HL-60 (cell line): ENCODE results near the gene PRR14L.
"Not testable (repeated sequence)": the region's sequence is repeated elsewhere in the genome, so short reads cannot be mapped to it uniquely, and the experiment has no call there.

Experiments
- GABPA ChIP-seq: IDR thresholded peaks from 2 replicates; pipeline ENCODE4 v1.6.1; 2012; ENCODE audit warnings: low read depth
- POLR2AphosphoS5 ChIP-seq: IDR thresholded peaks from 2 replicates; pipeline ENCODE4 v1.6.1; 2012; ENCODE audit warnings: low read depth
- SPI1 ChIP-seq: IDR thresholded peaks from 2 replicates; pipeline ENCODE4 v1.6.1; 2012; ENCODE audit warnings: low read depth, mild to moderate bottlenecking, borderline replicate concordance
- TF ChIP-seq, protein P1 (sequence below): IDR thresholded peaks from one replicate; pipeline ENCODE4 v1.5.1; 2011; ENCODE audit warnings: low read length, control low read depth, inconsistent platforms; ENCODE audit not compliant: insufficient read depth
- TF ChIP-seq, protein P2 (sequence below): IDR thresholded peaks from 2 replicates; pipeline ENCODE4 v1.6.1; 2012; ENCODE audit warnings: low read depth; ENCODE audit not compliant: insufficient replicate concordance

DNA sequence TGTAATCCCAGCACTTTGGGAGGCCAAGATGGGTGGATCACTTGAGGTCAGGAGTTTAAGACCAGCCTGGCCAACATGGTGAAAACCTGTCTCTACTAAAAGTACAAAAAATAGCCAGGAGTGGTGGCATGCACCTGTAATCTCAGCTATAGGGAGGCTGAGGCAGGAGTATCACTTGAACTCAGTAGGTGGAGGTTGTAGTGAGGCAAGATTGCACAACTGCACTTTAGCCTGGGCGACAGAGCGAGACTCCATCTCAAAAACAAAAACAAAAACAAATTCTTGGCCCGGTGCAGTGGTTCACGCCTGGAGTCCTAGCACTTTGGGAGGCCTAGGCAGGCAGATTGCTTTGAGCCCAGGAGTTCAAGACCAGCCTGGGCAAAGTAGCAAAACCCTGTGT lies 81.1 kb downstream of the PRR14L start:
- not testable (repeated sequence) for TF ChIP-seq POLR2AphosphoS5, GABPA, SPI1
- TF ChIP-seq, protein P1, sequence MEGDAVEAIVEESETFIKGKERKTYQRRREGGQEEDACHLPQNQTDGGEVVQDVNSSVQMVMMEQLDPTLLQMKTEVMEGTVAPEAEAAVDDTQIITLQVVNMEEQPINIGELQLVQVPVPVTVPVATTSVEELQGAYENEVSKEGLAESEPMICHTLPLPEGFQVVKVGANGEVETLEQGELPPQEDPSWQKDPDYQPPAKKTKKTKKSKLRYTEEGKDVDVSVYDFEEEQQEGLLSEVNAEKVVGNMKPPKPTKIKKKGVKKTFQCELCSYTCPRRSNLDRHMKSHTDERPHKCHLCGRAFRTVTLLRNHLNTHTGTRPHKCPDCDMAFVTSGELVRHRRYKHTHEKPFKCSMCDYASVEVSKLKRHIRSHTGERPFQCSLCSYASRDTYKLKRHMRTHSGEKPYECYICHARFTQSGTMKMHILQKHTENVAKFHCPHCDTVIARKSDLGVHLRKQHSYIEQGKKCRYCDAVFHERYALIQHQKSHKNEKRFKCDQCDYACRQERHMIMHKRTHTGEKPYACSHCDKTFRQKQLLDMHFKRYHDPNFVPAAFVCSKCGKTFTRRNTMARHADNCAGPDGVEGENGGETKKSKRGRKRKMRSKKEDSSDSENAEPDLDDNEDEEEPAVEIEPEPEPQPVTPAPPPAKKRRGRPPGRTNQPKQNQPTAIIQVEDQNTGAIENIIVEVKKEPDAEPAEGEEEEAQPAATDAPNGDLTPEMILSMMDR = not testable (repeated sequence)
- TF ChIP-seq, protein P2, sequence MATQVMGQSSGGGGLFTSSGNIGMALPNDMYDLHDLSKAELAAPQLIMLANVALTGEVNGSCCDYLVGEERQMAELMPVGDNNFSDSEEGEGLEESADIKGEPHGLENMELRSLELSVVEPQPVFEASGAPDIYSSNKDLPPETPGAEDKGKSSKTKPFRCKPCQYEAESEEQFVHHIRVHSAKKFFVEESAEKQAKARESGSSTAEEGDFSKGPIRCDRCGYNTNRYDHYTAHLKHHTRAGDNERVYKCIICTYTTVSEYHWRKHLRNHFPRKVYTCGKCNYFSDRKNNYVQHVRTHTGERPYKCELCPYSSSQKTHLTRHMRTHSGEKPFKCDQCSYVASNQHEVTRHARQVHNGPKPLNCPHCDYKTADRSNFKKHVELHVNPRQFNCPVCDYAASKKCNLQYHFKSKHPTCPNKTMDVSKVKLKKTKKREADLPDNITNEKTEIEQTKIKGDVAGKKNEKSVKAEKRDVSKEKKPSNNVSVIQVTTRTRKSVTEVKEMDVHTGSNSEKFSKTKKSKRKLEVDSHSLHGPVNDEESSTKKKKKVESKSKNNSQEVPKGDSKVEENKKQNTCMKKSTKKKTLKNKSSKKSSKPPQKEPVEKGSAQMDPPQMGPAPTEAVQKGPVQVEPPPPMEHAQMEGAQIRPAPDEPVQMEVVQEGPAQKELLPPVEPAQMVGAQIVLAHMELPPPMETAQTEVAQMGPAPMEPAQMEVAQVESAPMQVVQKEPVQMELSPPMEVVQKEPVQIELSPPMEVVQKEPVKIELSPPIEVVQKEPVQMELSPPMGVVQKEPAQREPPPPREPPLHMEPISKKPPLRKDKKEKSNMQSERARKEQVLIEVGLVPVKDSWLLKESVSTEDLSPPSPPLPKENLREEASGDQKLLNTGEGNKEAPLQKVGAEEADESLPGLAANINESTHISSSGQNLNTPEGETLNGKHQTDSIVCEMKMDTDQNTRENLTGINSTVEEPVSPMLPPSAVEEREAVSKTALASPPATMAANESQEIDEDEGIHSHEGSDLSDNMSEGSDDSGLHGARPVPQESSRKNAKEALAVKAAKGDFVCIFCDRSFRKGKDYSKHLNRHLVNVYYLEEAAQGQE = not testable (repeated sequence)
